CD4-positive, alpha-beta T cell treated with Interferon alpha-2 for 1 hour (primary cell): Measurements from ENCODE around the gene FAM200C.

Experiments
- DNase-seq, 2 donors: peaks; one replicate each; pipeline ENCODE4 v3.0.0-alpha.2; 2020 to 2022

FAM200C gene

GRCh38 chr5:160419458-160420330 lies 19.8 kb upstream of the FAM200C start:
- peak in 1 of 2 donors; percentile 29 for DNase-seq

DNA sequence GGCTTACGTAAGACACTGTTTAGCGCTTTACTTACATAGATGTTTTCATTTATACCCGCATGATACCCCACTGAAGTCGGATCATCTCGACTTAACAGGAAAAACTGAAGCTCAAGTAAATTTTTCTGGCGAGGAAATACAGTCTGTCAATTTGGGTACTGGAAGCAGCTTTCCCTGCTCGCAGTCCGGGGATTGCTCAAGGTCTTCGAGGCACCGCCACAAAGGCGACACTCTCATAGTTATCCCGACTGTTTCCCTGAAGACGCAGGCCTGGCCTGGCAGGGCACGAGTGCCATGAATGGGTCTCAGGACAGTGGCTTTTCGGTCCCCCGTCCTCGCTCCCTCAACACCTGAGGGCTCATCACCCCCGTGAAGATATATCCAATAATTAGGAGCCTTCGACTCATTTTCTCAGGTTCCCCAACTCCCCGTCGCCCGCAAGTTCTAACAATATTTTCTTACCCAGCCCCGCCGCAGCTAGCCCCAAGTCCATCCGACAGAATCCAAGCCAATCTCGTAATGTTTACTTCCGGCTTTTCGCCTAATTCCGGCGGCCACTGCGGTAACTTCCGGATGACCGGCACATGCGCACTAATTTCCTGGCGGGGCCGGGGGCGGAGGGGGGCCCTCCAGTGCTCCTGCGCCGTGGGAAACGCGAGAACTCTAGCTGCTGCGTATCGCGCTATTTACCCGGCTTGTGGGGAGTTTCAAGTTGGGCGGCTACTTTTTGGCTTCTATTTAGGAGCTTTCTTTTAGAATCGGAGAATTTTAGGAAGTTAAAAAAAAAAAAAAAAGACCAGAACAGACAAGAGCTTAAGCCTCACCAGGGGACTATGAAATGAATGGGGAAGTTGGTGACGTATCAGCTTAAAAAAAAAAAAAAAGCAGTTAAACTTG lies 19.0 kb upstream of the FAM200C start, which contains the start of gene SLU7:
SLU7 (minus strand) TSS at position 521 of the 897 bp plus-strand sequence. CDS start 3,787 bp downstream, outside the sequence.
- peak; percentile 94 to 95 for DNase-seq

GRCh38 chr5:160398806-160399205 lies 1.0 kb downstream of the FAM200C start:
- no peak for DNase-seq

DNA sequence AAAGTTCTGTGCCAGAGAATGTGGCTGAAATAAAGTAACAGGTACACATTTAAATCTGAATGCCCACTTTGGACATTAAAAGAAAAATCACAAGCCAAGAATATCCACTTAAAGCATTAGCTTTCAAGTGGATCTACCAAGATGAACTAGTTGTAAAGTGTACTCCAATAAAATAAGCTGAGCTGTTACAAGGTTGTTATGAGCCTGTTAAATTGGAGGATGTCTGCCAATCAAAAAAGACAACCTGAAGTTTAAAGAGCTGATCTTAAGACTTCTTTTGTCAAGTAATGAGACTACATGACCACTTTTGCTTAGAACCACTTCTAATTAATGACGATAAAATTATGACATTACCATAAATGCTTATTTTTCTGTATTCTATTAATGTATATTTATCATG lies 2.4 kb downstream of the FAM200C start:
- DNase-seq: no peak

GRCh38 chr5:160395111-160395510 lies 4.7 kb downstream of the FAM200C start:
- DNase-seq: no peak

GRCh38 chr5:160390787-160391696 lies 8.8 kb downstream of the FAM200C start:
- DNase-seq: peak in 1 of 2 donors; percentile 28

DNA sequence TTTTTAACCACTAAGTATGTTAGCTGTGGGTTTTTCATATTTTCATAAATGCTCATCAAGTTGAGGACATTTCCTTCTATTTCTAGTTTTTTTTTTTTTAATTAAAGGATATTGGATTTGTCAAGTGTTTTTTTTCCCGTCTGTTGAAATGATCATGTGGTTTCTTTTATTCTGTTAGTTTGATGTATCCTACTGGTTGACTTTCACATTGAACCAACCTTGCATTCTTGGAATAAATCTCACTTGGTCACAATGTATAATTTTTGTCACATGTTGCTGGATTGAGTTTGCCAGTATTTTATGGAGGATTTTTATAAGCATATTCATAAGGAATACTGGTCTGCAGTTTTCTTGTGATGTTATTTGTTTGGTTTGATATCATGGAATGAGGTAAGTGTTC lies 12.4 kb downstream of the FAM200C start:
- no peak for DNase-seq

DNA sequence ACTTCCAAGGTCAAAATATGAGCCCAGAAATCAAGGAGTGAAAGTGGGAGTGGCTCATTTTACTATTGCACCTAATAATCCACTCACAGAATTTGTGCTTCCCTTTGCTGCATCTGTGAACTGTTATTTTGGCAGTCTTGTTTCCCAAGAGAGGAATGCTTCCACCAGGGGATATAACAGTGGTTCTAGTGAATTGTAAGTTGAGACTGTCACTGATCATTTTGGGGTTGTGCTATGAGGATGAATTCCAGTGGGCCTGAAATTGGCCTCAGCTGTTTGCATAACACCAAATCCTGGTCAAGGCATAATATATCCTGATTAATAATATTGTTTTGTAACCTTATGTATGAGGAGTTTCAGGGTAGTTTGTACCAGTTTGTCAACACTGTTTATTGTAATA lies 14.4 kb downstream of the FAM200C start:
- DNase-seq: no peak

DNA sequence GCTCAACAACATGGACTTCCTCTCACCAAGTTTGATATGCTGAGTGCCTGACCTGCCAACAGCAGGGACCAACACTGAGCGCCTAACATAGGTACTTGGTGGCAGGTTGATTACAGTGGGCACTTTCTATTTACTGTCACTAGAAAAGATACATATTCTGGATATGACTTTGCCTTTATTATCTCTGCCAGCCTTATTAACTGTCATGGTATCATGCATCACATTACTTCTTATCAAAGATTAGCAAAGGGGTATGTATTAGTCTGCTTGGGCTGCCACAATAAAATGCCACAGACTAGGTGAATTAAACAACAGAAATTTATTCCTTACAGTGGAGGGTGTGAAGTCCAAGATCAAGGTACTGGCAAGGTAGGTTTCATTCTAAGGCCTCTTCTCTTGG lies 15.2 kb downstream of the FAM200C start:
- no peak for DNase-seq

GRCh38 chr5:160382346-160382745 lies 17.5 kb downstream of the FAM200C start:
- DNase-seq: no peak

GRCh38 chr5:160380041-160380440 lies 19.8 kb downstream of the FAM200C start:
- no peak for DNase-seq

DNA sequence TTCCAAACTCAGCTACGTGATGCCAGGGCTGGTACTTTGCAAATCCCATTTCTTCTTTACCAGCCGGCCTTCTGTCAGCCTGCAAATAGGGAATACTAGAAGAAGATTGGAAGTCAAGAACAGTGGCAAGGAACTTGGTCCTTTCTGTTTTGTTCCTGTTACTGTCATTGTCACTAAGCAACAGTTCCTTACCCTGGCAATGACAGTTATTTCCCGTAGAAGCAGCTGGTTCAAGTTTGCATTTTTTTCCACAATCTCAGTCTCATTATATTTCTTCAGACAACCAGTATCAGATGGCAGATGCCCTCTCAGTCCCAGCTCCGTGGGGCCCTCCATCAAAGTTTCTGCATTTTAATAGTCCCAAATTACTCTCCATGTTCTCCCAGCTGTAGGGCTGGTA lies 20.3 kb downstream of the FAM200C start:
- DNase-seq: no peak

DNA sequence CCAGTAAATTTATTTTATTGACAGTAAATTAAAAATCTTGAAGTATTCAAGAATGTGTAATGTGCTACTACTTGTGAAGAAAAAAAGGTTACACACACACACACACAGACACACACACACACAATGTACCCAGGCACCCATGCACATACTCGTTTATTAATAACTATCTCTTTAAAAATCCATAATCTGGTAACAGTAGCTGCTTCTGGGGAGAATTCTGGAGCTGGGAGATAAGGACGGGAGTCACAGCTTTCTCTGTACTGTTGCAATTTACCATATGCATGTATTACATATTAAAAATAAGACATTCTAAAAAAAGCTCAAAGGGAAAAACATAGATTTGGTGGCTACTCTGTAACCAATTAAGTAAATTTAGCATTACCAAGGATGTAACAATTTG lies 21.5 kb downstream of the FAM200C start:
- no peak for DNase-seq

- no peak for DNase-seq
These were observed 22.2 kb downstream of the FAM200C start for GRCh38 chr5:160377651-160378050.

DNA sequence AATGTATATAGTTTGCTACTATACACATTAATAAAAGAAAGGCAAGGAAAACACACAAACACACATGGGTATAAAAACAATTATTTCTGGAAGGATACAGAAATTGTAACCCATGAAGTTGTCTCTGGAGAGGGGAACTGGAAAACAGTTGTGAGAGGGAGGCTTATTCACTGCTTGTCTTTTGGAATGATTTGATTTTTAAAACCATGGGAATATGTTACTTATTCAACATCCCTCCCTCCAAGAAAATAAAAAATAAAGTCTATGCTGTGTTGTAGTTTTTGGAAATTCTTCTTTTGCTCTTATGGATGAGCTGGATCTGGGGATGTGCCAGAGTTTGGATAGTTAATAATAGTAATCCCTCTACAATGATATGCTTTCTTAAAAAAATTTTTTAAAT lies 23.4 kb downstream of the FAM200C start:
- no peak for DNase-seq

- DNase-seq: no peak
These were observed 24.2 kb downstream of the FAM200C start for GRCh38 chr5:160375701-160376100.

GRCh38 chr5:160375166-160375565 lies 24.7 kb downstream of the FAM200C start:
- no peak for DNase-seq

DNA sequence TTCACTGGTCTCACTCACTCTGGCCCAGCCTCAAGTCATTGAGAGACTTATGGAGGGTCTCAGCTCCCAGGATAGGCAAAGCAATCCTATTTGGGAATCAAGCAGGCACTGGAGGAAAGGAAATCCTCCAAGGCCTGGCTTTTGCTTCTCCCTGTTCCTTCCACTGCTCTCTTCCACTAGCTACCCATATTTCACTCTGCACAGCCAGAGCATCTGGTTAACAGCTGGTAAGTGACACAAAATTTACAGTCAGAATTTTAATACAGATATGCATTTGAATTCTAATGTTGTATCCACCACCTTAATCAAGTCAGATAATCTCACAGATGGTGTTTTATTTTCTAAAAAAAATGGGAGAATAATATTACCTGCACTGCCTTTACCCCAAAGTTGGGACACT lies 28.6 kb downstream of the FAM200C start:
- no peak for DNase-seq

DNA sequence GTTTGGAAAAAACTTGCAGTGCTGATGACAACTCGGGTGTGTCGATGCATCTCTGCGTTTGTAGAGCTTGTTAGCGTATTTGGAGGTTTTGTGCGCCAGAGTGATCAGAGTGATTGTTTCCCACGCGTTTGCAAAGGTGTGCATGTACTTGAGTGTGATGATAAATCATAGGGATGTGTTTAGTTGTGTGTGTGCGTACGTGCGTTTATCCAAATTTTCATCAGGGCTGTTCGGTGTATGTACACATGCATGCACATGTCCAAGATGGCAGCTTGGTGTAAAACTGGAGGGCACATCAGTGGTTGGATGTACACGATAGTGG lies 29.2 kb downstream of the FAM200C start:
- DNase-seq: no peak

- DNase-seq: no peak
These were observed 29.7 kb downstream of the FAM200C start, which contains the start of gene C1QTNF2 for GRCh38 chr5:160369990-160370712. Gene C1QTNF2, minus strand, starts transcription at chr5:160370626. Its CDS starts 15,615 bp downstream, at chr5:160355011.

GRCh38 chr5:160367885-160368284 lies 32.0 kb downstream of the FAM200C start:
- DNase-seq: no peak

DNA sequence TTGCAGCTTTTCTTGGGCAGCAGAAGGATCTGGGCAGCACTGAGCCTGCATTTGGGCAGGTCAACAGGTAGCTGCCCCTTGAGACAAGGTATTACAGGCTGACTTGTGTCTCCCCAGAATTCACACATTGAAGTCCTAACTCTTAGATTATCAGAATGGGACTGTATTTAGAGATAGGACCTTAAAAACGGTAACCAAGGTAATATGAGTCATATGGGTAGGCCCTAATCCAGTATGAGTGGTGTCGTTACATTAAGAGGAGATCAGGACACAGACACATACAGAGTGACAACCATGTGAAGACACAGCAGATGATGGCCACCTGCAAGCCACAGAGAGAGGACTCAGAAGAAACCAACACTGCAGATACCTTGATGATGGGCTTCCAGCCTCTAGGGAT lies 32.6 kb downstream of the FAM200C start:
- no peak for DNase-seq
